D721Med (cell line): Measurements from ENCODE around the gene ARFRP1.

Experiments
- DNase-seq: peaks from one replicate; pipeline ENCODE4 v3.0.0; 2011; ENCODE audit warnings: low spot score; ENCODE audit not compliant: insufficient read length
- FAIRE-seq: peaks from 2 replicates; lab custom pipeline; 2011; peaks lifted over from hg19 to GRCh38; lab: Jason Lieb, UNC
- TF ChIP-seq, protein P1 (sequence below): IDR thresholded peaks from 2 replicates; pipeline ENCODE4 v1.5.1; 2012; ENCODE audit warnings: mild to moderate bottlenecking, control low read depth; ENCODE audit not compliant: insufficient read depth; ENCODE audit errors: missing control alignments

Gene ARFRP1

GRCh38 chr20:63738687-63739129 lies 30.9 kb upstream of the ARFRP1 start:
- TF ChIP-seq, protein P1, sequence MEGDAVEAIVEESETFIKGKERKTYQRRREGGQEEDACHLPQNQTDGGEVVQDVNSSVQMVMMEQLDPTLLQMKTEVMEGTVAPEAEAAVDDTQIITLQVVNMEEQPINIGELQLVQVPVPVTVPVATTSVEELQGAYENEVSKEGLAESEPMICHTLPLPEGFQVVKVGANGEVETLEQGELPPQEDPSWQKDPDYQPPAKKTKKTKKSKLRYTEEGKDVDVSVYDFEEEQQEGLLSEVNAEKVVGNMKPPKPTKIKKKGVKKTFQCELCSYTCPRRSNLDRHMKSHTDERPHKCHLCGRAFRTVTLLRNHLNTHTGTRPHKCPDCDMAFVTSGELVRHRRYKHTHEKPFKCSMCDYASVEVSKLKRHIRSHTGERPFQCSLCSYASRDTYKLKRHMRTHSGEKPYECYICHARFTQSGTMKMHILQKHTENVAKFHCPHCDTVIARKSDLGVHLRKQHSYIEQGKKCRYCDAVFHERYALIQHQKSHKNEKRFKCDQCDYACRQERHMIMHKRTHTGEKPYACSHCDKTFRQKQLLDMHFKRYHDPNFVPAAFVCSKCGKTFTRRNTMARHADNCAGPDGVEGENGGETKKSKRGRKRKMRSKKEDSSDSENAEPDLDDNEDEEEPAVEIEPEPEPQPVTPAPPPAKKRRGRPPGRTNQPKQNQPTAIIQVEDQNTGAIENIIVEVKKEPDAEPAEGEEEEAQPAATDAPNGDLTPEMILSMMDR = no peak
- FAIRE-seq (no peak), DNase-seq (no peak)

DNA sequence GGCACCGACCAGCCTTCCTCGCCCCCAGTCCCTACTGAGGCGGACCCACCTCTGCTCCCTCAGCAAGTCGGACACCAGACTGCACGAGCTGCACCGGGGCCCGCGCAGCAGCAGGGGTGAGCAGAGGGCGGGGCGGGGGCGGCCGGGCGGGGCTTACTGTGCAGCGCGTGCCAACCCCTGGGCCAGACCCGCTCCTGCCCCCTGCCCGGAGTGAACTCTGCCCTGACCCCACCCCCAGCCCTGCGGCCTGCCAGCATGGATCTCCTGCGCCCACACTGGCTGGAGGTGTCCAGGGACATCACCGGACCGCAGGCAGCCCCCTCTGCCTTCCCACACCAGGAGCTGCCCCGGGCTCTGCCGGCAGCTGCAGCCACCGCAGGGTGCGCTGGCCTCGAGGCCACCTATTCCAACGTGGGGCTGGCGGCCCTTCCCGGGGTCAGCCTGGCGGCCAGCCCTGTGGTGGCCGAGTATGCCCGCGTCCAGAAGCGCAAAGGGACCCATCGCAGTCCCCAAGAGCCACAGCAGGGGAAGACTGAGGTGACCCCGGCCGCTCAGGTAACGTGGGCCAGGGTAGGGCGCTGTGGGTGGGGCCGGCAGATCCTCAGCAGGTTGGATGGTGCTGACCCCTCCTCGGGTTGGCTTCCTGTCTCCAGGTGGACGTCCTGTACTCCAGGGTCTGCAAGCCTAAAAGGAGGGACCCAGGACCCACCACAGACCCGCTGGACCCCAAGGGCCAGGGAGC lies 30.3 kb upstream of the ARFRP1 start:
- DNase-seq = no peak
- FAIRE-seq = no peak
- TF ChIP-seq, protein P1 = no peak

DNA sequence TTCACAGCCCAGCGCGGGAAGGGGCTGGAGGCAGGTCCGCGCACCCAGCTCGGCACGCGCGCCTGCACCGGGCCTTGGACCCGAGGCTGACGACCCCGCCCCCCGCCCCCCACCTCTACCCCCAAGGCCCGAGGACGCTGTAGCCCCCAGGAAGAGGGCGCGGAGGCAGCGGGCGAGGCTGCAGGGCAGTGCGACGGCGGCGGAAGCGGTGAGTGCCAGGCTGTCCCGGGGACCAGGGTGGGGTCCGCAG lies 29.8 kb upstream of the ARFRP1 start:
- DNase-seq = no peak
- FAIRE-seq = no peak
- TF ChIP-seq, protein P1 = no peak

- FAIRE-seq (no peak), DNase-seq (no peak)
- TF ChIP-seq, protein P1 = no peak
Observed at GRCh38 chr20:63736893-63737694, 29.3 kb upstream of the ARFRP1 start.

DNA sequence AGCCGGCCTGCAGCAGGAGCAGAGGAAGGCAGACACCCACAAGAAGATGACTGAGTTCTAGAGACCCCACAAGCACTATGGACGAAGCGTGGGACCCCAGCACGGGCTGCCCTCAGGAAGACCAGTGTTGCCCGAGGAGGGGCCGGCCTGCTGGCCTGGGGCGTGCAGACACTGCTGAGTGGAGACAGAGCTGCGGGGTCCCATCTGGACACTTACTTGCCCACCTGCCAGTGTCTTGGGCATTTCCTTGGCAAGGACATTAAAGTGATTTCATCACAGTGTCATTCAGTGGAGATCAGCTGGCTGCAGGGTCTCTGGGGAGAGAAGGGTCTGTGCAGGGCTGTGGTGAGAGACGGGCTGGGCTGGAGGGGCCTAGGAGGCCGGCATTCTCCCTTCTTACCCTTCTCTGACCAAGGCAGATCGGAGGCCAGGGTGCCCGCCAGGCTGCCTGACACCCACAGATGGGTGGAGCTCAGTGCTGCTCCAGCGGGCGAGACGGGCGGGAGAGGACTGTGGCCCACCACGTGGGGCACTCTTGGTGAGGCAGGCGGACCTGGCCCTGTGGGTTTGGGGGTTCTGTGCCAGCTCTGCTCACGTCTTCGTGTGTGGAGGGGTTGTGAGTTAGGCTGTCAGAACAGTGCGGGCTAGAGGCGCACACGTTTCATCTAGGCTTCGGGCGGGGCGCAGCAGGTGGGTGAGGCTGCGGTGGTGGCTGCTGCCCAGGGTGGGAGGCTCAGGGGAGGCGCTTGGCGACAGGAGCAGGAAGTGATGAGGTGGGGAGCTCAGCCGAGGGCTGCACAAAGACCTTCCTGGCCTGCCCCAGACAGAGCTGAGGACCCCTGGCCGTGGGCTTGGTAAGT lies 28.3 kb upstream of the ARFRP1 start, which contains the start of gene LIME1:
Gene LIME1 (plus strand): TSS at position 806 of the 860 bp plus-strand sequence. CDS start 886 bp downstream, outside the sequence.
- no peak for FAIRE-seq
- DNase-seq = no peak
- TF ChIP-seq, protein P1 = no peak

GRCh38 chr20:63734946-63735858 lies 27.4 kb upstream of the ARFRP1 start:
- FAIRE-seq = no peak
- no peak for DNase-seq
- TF ChIP-seq, protein P1 = no peak
